Psoas muscle (tissue), 8 donors: ENCODE measurements around the gene MEX3C. TPM values are rescaled to one million over a fixed set of nuclear protein-coding genes. Genes with fewer than 3 reads are reported as not detected.

Experiments
- ATAC-seq, 4 donors: fragments of 200-7000 bp; cut with Tn5 transposase; one replicate each; pipeline ENCODE4 v1.9.1; 2020; ENCODE audit warnings: moderate library complexity in 3 of 4, mild to moderate bottlenecking in 2 of 4
- DNase-seq, 2 donors: peaks; one replicate each; pipeline ENCODE4 v3.0.0-alpha.2; 2020
- H3K27ac ChIP-seq: fragments of 200-600 bp; one replicate; pipeline ENCODE4 v1.8.0; 2022
- H3K27me3 ChIP-seq, 3 donors: fragments of 200-600 bp in 1 of 3; one replicate each; pipeline versions ENCODE4 v1.6.1 to v1.8.0; 2013 to 2022; ENCODE audit warnings: low read length in 2 of 3, mild to moderate bottlenecking in 2 of 3, moderate library complexity in 1 of 3; ENCODE audit not compliant: insufficient read depth in 3 of 3
- H3K36me3 ChIP-seq, 2 donors: fragments of 200-600 bp in 1 of 2; one replicate each; pipeline versions ENCODE4 v1.6.1 to v1.8.0; 2013 to 2022; ENCODE audit warnings: low read depth in 1 of 2, mild to moderate bottlenecking in 1 of 2, moderate library complexity in 1 of 2; ENCODE audit not compliant: insufficient read depth in 1 of 2
- H3K4me1 ChIP-seq: fragments of 200-600 bp; one replicate; pipeline ENCODE4 v1.8.0; 2022
- H3K4me3 ChIP-seq: fragments of 200-600 bp; one replicate; pipeline ENCODE4 v1.8.0; 2022; ENCODE audit warnings: mild to moderate bottlenecking
- H3K9me3 ChIP-seq: fragments of 200-600 bp; one replicate; pipeline ENCODE4 v1.8.0; 2022
- CTCF ChIP-seq: fragments of 200-600 bp; IDR thresholded peaks from one replicate; pipeline ENCODE4 v1.8.0; 2022; ENCODE audit warnings: antibody characterized with exemption
- WGBS, 3 donors: extraction: QIAGEN DNeasy Blood & Tissue Kit; methylation state at CpG; one replicate each; pipeline versions ENCODE4 v1.1.6 to v1.1.7; 2013; 5-methylcytosine and 5-hydroxymethylcytosine counted together
- intact Hi-C, 2 donors: fragments of 100-400 bp; cut with DNase I; formaldehyde crosslinking; loops; one replicate each; pipeline versions ENCODE4 v1.11.0 to v1.14.2; 2022
- polyA plus RNA-seq, 3 donors: library from polyadenylated mRNA; stranded (reverse); fragments of 200-250 nt; gene quantifications; one replicate each; pipeline ENCODE4 v1.2.3, GENCODE V29; 2013
- total RNA-seq, 4 donors: library from RNA; stranded (reverse); fragmentation: NEBNext Ultra II Directional in 2 of 4; extraction: Animal tissue kit (Norgen Biotek cat#: 25700) in 2 of 4; gene quantifications; one replicate each; pipeline versions ENCODE4 v1.2.1 to v1.2.4, GENCODE V29; 2021 to 2023
- donor health status: healthy with polysubstance abuse.
- donor health status: DM: no; HTN: no; CAD: no; lungs with moderate emphysema.
- donor health status: Bipolar disorder and iron deficiency.
- donor health status: healthy.
- donor health status: DM: yes; HTN: yes; CAD: no.
- donor health status: DM: no; HTN: no; CAD: no.
- donor health status: DM: no; HTN: no; CAD: no.
- donor health status: DM: yes; HTN: yes; CAD: no.

The MEX3C gene
- total and polyA plus RNA-seq, 7 donors: 5.1 to 15.1 (median 13.6) TPM

GRCh38 chr18:51170664-51171063 is 26.8 kb downstream of the MEX3C start:
- WGBS, 3 donors: 92 to 94% (median 93%) methylated on average over 3 of the region's 3 CpGs

GRCh38 chr18:51169731-51170130 is 27.8 kb downstream of the MEX3C start:
- Histone ChIP-seq H3K4me1 (no peaks in the 10 kb centered on the region), H3K4me3 (no peak overlapping the region), H3K9me3 (no peaks in the 10 kb centered on the region), H3K27me3 (no peaks in the 10 kb centered on the region), H3K27ac (no peak overlapping the region), H3K36me3 (no peaks in the 10 kb centered on the region)
- TF ChIP-seq CTCF: no peak
- intact Hi-C loops: loop anchor here in 1 of 2 donors (10.0 kb wide), 1 partner anchor 85 kb away; no protein-coding TSS in a partner anchor
- ATAC-seq: no peak
- DNase-seq: no peak

More at GRCh38 chr18:51170664-51171063, 26.8 kb downstream of the MEX3C start:
- Histone ChIP-seq H3K4me3 (no peak overlapping the region), H3K27me3 (no peaks in the 10 kb centered on the region), H3K9me3 (no peaks in the 10 kb centered on the region), H3K36me3 (peaks cover 0 to 6% of the 10 kb centered on the region in 2 donors), H3K4me1 (no peaks in the 10 kb centered on the region), H3K27ac (no peak overlapping the region)
- TF ChIP-seq CTCF: no peak
- intact Hi-C loops: no loop called here
- DNase-seq (no peak), ATAC-seq (no peak)

- Histone ChIP-seq H3K27me3 (no peaks in the 10 kb centered on the region), H3K4me3 (no peak overlapping the region), H3K36me3 (no peaks in the 10 kb centered on the region), H3K27ac (no peak overlapping the region), H3K9me3 (no peaks in the 10 kb centered on the region), H3K4me1 (no peaks in the 10 kb centered on the region)
- 92 to 94% (median 94%) methylated on average over 6 of the region's 6 CpGs for WGBS, 3 donors
- no peak for TF ChIP-seq CTCF
- intact Hi-C loops: loop anchor here in 1 of 2 donors (10.0 kb wide), 1 partner anchor 86 kb away; no protein-coding TSS in a partner anchor
- DNase-seq (no peak), ATAC-seq (no peak)
These were observed 28.4 kb downstream of the MEX3C start for GRCh38 chr18:51168960-51169662.

- H3K9me3 ChIP-seq: no peaks in the 10 kb centered on the region
- H3K4me3 ChIP-seq: no peak overlapping the region
- no peaks in the 10 kb centered on the region for H3K27me3 ChIP-seq
- intact Hi-C loops: loop anchor here in 1 of 2 donors (10.0 kb wide), 1 partner anchor 87 kb away; no protein-coding TSS in a partner anchor
- H3K36me3 ChIP-seq: no peaks in the 10 kb centered on the region
- H3K27ac ChIP-seq: no peak overlapping the region
- no peak for DNase-seq
- no peak for TF ChIP-seq CTCF
- H3K4me1 ChIP-seq: no peaks in the 10 kb centered on the region
- ATAC-seq: no peak
- WGBS, 3 donors: 64 to 67% (median 65%) methylated on average over 5 of the region's 5 CpGs
These were observed 29.3 kb downstream of the MEX3C start for GRCh38 chr18:51168026-51168742.
